MCF 10A (cell line): ENCODE data around the gene LMBRD2. TPM values are rescaled to one million over a fixed set of nuclear protein-coding genes. Genes with fewer than 3 reads are reported as not detected.

Experiments
- BruUV-seq: library from RNA; stranded (reverse); fragments of 400-500 nt; replicated peaks from 2 replicates; lab custom pipeline; 2021; lab: Mats Ljungman, UMichigan
- CTCF ChIA-PET: fragments of 300-600 bp; sonication (Branson Sonifier 250); formaldehyde crosslinking; extraction: SDS; loops from one replicate; lab custom pipeline; 2021; ENCODE audit warnings: antibody characterized with exemption, inconsistent platforms; lab: Yijun Ruan, JAX
- POLR2A ChIA-PET: fragments of 300-600, 350-650 bp; sonication (Branson Sonifier 250); formaldehyde crosslinking; extraction: SDS; loops from one replicate; lab custom pipeline; 2020; ENCODE audit warnings: antibody characterized with exemption, inconsistent platforms; lab: Yijun Ruan, JAX
- DNase-seq: peaks from one replicate; pipeline ENCODE4 v3.0.0-alpha.2; 2018; ENCODE audit not compliant: unreplicated experiment
- H3K27ac Mint-ChIP-seq: one replicate; pipeline ENCODE4 v1.8.0; 2022; ENCODE audit warnings: mild to moderate bottlenecking, low read depth, mixed read lengths; ENCODE audit not compliant: unreplicated experiment
- H3K27me3 Mint-ChIP-seq: one replicate; pipeline ENCODE4 v1.8.0; 2022; ENCODE audit warnings: mixed read lengths; ENCODE audit not compliant: insufficient read depth, unreplicated experiment
- H3K36me3 Mint-ChIP-seq: one replicate; pipeline ENCODE4 v1.8.0; 2022; ENCODE audit warnings: mild to moderate bottlenecking, moderate library complexity, mixed read lengths; ENCODE audit not compliant: insufficient read depth, unreplicated experiment
- H3K4me1 Mint-ChIP-seq: one replicate; pipeline ENCODE4 v1.8.0; 2022; ENCODE audit warnings: mixed read lengths; ENCODE audit not compliant: insufficient read depth, unreplicated experiment
- H3K4me3 Mint-ChIP-seq: one replicate; pipeline ENCODE4 v1.8.0; 2022; ENCODE audit warnings: mild to moderate bottlenecking, moderate library complexity, mixed read lengths; ENCODE audit not compliant: unreplicated experiment
- H3K9me3 Mint-ChIP-seq: one replicate; pipeline ENCODE4 v1.8.0; 2022; ENCODE audit warnings: mixed read lengths; ENCODE audit not compliant: unreplicated experiment
- CTCF ChIP-seq: fragments of 200-600 bp; IDR thresholded peaks from one replicate; pipeline ENCODE4 v1.8.0; 2022; ENCODE audit warnings: antibody characterized with exemption, mild to moderate bottlenecking; ENCODE audit not compliant: unreplicated experiment
- intact Hi-C: fragments of 100-400 bp; cut with micrococcal nuclease; formaldehyde crosslinking; loops from 2 replicates; pipeline ENCODE4 v1.14.1; 2022
- total RNA-seq: library from RNA; stranded (reverse); gene quantifications from 2 replicates; pipeline ENCODE4 v1.2.3, GENCODE V29; 2022

Gene LMBRD2
- total RNA-seq, 1 experiment from 2014 or later, result 7.9 TPM

- Mint-ChIP-seq H3K9me3 (no peaks in the 10 kb centered on the region), H3K27me3 (peaks cover 13% of the 10 kb centered on the region), H3K36me3 (no peaks in the 10 kb centered on the region), H3K4me3 (no peak overlapping the region), H3K27ac (no peak overlapping the region), H3K4me1 (peaks cover 8% of the 10 kb centered on the region)
- ChIA-PET POLR2A (no interaction called here), CTCF (interaction anchor here (0.7 kb wide), 1 partner anchor 1380 kb away, joined by 4 read pairs; no protein-coding TSS in a partner anchor)
- BruUV-seq, result no TSS peak
- TF ChIP-seq CTCF, result no peak
- DNase-seq, result no peak
- intact Hi-C loops, result no loop called here
Measured at GRCh38 chr5:36057386-36057785, 94.3 kb downstream of the LMBRD2 start.

- H3K4me3 Mint-ChIP-seq, result no peak overlapping the region
- TF ChIP-seq CTCF, result no peak
- no peaks in the 10 kb centered on the region for H3K9me3 Mint-ChIP-seq
- H3K4me1 Mint-ChIP-seq, result peaks cover 10% of the 10 kb centered on the region
- peaks cover 13% of the 10 kb centered on the region for H3K27me3 Mint-ChIP-seq
- intact Hi-C loops, result no loop called here
- no peak for DNase-seq
- ChIA-PET CTCF (interaction anchor here (0.6 to 1.2 kb wide), 2 partner anchors 14 to 23 kb away, joined by 3 to 4 read pairs; no protein-coding TSS in a partner anchor), POLR2A (no interaction called here)
- no peak overlapping the region for H3K27ac Mint-ChIP-seq
- H3K36me3 Mint-ChIP-seq, result no peaks in the 10 kb centered on the region
- BruUV-seq, result no TSS peak
Measured at GRCh38 chr5:36056422-36056821, 95.3 kb downstream of the LMBRD2 start.

DNA sequence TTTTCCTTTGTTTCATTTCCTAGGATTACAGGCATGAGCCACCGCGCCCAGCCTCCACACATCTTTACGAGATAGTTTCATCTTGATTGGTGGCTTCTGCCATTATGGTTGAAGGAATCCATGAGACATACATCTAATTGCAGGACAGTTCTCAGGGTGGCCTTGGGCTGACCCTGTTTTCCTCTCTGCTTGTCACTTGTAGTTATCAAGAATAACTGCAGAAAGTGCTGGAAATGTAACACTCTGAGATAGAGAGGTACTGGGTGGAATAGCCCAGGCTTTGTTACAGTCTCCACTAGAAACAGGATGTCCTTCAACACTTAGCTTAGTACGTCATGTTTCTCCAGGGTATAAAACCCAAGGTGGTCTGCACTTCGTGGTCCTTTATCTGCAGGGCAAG lies 95.7 kb downstream of the LMBRD2 start:
- intact Hi-C loops, result no loop called here
- BruUV-seq, result no TSS peak
- H3K36me3 Mint-ChIP-seq, result no peaks in the 10 kb centered on the region
- peaks cover 10% of the 10 kb centered on the region for H3K4me1 Mint-ChIP-seq
- H3K27ac Mint-ChIP-seq, result no peak overlapping the region
- no peak for TF ChIP-seq CTCF
- POLR2A ChIA-PET, result no interaction called here
- no peaks in the 10 kb centered on the region for H3K9me3 Mint-ChIP-seq
- CTCF ChIA-PET, result interaction anchor here (0.6 to 1.2 kb wide), 2 partner anchors 15 to 24 kb away, joined by 3 to 4 read pairs; no protein-coding TSS in a partner anchor
- DNase-seq, result no peak
- no peak overlapping the region for H3K4me3 Mint-ChIP-seq
- peaks cover 13% of the 10 kb centered on the region for H3K27me3 Mint-ChIP-seq

DNA sequence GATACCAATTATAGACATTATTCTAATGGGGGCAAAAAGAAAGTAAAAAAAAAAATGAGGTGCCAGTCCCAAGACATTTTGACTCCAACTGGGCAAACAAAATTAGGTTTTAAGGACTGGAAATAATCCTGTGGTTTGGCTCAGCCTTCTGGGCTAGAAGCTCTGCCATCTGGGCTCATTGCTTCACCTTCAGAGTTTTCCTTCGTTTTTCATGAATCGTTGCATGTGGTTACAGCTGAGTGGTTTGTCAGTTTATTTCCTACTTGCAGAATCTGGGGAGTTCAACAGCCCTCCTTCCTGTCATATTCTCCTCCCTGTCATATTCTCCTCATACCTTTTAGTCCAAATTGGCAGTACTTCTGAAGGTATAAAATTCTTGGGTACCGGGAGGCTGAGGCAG lies 97.0 kb downstream of the LMBRD2 start:
- no peak overlapping the region for H3K27ac Mint-ChIP-seq
- H3K36me3 Mint-ChIP-seq, result no peaks in the 10 kb centered on the region
- peaks cover 13% of the 10 kb centered on the region for H3K27me3 Mint-ChIP-seq
- no peak overlapping the region for H3K4me3 Mint-ChIP-seq
- H3K4me1 Mint-ChIP-seq, result peaks cover 6% of the 10 kb centered on the region
- BruUV-seq, result no TSS peak
- ChIA-PET POLR2A (interaction anchor here (0.6 kb wide), 1 partner anchor 197 kb away, joined by 3 read pairs; no protein-coding TSS in a partner anchor), CTCF (interaction anchor here (1.9 kb wide), 1 partner anchor 24 kb away, joined by 6 read pairs; no protein-coding TSS in a partner anchor)
- no peaks in the 10 kb centered on the region for H3K9me3 Mint-ChIP-seq
- TF ChIP-seq CTCF, result no peak
- intact Hi-C loops, result no loop called here
- DNase-seq, result no peak
